PC-9 (cell line): Measurements from ENCODE around the gene TOPAZ1. TPM values are rescaled to one million over a fixed set of nuclear protein-coding genes. Genes with fewer than 3 reads are reported as not detected.

Experiments
- BruUV-seq: library from RNA; stranded (reverse); fragments of 400-500 nt; replicated peaks from 2 replicates; lab custom pipeline; 2021; lab: Mats Ljungman, UMichigan
- CTCF ChIA-PET: fragments of 300-600 bp; sonication (Branson Sonifier 250); formaldehyde crosslinking; loops from one replicate; lab custom pipeline; 2022; ENCODE audit warnings: antibody characterized with exemption; lab: Charles Lee
- POLR2A ChIA-PET: fragments of 300-600 bp; sonication (Branson Sonifier 250); formaldehyde crosslinking; loops from one replicate; lab custom pipeline; 2022; ENCODE audit warnings: antibody characterized with exemption; ENCODE audit not compliant: unreplicated experiment; lab: Charles Lee
- DNase-seq, 2 experiments: peaks; one replicate each; pipeline versions ENCODE4 v3.0.0 to v3.0.0-alpha.2; 2015 to 2022; ENCODE audit warnings: mixed read lengths in 1 of 2
- H2AFZ ChIP-seq: fragments of 200-600 bp; sonication (generic); 2 replicates; pipeline ENCODE4 v1.8.1; 2017; ENCODE audit warnings: antibody characterized with exemption
- H3F3A ChIP-seq: fragments of 200-600 bp; sonication (generic); 2 replicates; pipeline ENCODE4 v1.8.1; 2017; ENCODE audit warnings: antibody characterized with exemption, mild to moderate bottlenecking, low read depth; ENCODE audit not compliant: insufficient read depth
- H3K27ac ChIP-seq: fragments of 200-600 bp; sonication (generic); 2 replicates; pipeline ENCODE4 v1.6.1; 2016; ENCODE audit warnings: mixed run types
- H3K27me3 ChIP-seq: fragments of 200-600 bp; sonication (generic); 2 replicates; pipeline ENCODE4 v1.6.1; 2016; ENCODE audit warnings: low read depth, mixed run types; ENCODE audit not compliant: insufficient read depth
- H3K36me3 ChIP-seq: fragments of 200-600 bp; sonication (generic); 2 replicates; pipeline ENCODE4 v1.6.1; 2016; ENCODE audit warnings: low read depth, mixed run types
- H3K4me1 ChIP-seq: fragments of 200-600 bp; sonication (generic); replicated peaks from 2 replicates; pipeline ENCODE4 v1.6.1; 2016; ENCODE audit warnings: mixed run types; ENCODE audit not compliant: insufficient read depth
- H3K4me2 ChIP-seq: fragments of 200-600 bp; sonication (generic); 2 replicates; pipeline ENCODE4 v1.6.1; 2017; ENCODE audit warnings: mixed run types
- H3K4me3 ChIP-seq: fragments of 200-600 bp; sonication (generic); 2 replicates; pipeline ENCODE4 v1.6.1; 2016; ENCODE audit warnings: mixed run types
- H3K79me2 ChIP-seq: fragments of 200-600 bp; sonication (generic); 2 replicates; pipeline ENCODE4 v1.6.1; 2017; ENCODE audit warnings: low read depth, mixed run types
- H3K9me2 ChIP-seq: fragments of 200-600 bp; sonication (generic); 2 replicates; pipeline ENCODE4 v1.8.1; 2017; ENCODE audit warnings: mild to moderate bottlenecking; ENCODE audit not compliant: insufficient read depth
- H3K9me3 ChIP-seq: fragments of 200-600 bp; sonication (generic); 2 replicates; pipeline ENCODE4 v1.8.1; 2016; ENCODE audit warnings: low read depth; ENCODE audit not compliant: insufficient read depth
- H4K20me1 ChIP-seq: fragments of 200-600 bp; sonication (generic); 2 replicates; pipeline ENCODE4 v1.8.1; 2017; ENCODE audit not compliant: insufficient read depth
- EZH2 ChIP-seq: fragments of 200-600 bp; sonication (generic); IDR thresholded peaks from 2 replicates; pipeline ENCODE4 v1.8.0; 2017; ENCODE audit warnings: antibody characterized with exemption, low read depth
- intact Hi-C: fragments of 100-400 bp; cut with micrococcal nuclease; formaldehyde crosslinking; loops from one replicate; pipeline ENCODE4 v1.10.0; 2022; ENCODE audit not compliant: unreplicated experiment
- total RNA-seq: library from RNA; stranded (reverse); gene quantifications from 2 replicates; pipeline ENCODE4 v1.2.3, GENCODE V29; 2021
- TF ChIP-seq, protein P1 (sequence below): fragments of 200-600 bp; sonication (generic); conservative IDR thresholded peaks from 2 replicates; pipeline ENCODE4 v1.6.1; 2017; ENCODE audit warnings: mixed run types, antibody characterized with exemption, mild to moderate bottlenecking, moderate library complexity

TOPAZ1 gene
- total RNA-seq, 1 experiment from 2014 or later, result not detected

- Histone ChIP-seq H3K4me3 (no peak overlapping the region), H3K36me3 (no peaks in the 10 kb centered on the region), H3K79me2 (no peaks in the 10 kb centered on the region), H3F3A (no peaks in the 10 kb centered on the region), H3K27ac (no peak overlapping the region), H4K20me1 (no peaks in the 10 kb centered on the region), H3K4me1 (no peaks in the 10 kb centered on the region), H2AFZ (no peak overlapping the region), H3K27me3 (no peaks in the 10 kb centered on the region), H3K4me2 (no peak overlapping the region), H3K9me2 (no peaks in the 10 kb centered on the region), H3K9me3 (no peaks in the 10 kb centered on the region)
- TF ChIP-seq, protein P1, sequence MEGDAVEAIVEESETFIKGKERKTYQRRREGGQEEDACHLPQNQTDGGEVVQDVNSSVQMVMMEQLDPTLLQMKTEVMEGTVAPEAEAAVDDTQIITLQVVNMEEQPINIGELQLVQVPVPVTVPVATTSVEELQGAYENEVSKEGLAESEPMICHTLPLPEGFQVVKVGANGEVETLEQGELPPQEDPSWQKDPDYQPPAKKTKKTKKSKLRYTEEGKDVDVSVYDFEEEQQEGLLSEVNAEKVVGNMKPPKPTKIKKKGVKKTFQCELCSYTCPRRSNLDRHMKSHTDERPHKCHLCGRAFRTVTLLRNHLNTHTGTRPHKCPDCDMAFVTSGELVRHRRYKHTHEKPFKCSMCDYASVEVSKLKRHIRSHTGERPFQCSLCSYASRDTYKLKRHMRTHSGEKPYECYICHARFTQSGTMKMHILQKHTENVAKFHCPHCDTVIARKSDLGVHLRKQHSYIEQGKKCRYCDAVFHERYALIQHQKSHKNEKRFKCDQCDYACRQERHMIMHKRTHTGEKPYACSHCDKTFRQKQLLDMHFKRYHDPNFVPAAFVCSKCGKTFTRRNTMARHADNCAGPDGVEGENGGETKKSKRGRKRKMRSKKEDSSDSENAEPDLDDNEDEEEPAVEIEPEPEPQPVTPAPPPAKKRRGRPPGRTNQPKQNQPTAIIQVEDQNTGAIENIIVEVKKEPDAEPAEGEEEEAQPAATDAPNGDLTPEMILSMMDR, result no peak
- no peak for TF ChIP-seq EZH2
- no peak for DNase-seq
- POLR2A ChIA-PET, result no interaction called here
- no TSS peak for BruUV-seq
- CTCF ChIA-PET, result no interaction called here
- intact Hi-C loops, result no loop called here
Observed at GRCh38 chr3:44280077-44280476, 38.4 kb downstream of the TOPAZ1 start.

DNA sequence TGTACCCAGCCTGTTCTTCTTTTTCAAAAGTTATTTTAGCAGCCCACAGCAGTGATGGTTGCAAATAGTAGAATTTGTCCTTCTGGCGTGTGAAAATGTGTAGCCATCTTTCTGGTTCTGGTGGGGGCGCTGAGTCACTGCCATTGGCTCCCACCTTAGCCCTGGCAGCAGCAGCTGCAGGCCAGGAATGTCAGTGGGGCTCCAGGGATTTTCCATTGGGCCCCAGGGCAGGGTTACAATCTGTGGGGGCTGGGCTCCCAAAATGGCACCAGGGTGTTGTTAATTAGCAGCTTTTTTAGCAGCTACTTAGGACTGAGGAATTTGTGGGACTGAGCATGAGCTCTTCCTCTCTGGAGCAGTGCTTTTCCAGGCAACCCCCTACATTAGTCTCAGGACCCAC is 38.9 kb downstream of the TOPAZ1 start:
- Histone ChIP-seq H4K20me1 (no peaks in the 10 kb centered on the region), H2AFZ (no peak overlapping the region), H3K79me2 (no peaks in the 10 kb centered on the region), H3K4me1 (no peaks in the 10 kb centered on the region), H3K9me2 (no peaks in the 10 kb centered on the region), H3K4me2 (no peak overlapping the region), H3K36me3 (no peaks in the 10 kb centered on the region), H3K27ac (no peak overlapping the region), H3K9me3 (no peaks in the 10 kb centered on the region), H3K4me3 (no peak overlapping the region), H3F3A (no peaks in the 10 kb centered on the region), H3K27me3 (no peaks in the 10 kb centered on the region)
- ChIA-PET POLR2A (no interaction called here), CTCF (no interaction called here)
- intact Hi-C loops, result no loop called here
- no peak for TF ChIP-seq EZH2
- TF ChIP-seq, protein P1, result no peak
- no TSS peak for BruUV-seq
- no peak for DNase-seq

DNA sequence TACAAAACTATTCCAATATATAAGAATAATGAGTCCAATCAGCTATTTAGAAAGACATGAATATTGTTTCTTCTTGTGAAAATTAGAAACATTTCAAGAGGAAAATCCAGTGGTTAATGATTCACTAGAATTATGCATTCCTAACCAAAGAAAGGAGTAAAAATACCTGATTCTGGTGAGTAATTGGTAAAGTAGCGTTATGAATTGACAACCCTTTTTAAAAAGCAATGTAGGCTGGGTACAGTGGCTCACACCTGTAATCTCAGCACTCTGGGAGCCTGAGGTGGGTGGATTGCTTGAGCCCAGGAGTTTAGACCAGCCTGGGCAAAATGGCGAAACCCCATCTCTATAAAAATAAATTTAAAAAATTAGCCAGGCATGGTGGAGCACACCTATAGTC is 43.3 kb downstream of the TOPAZ1 start:
- Histone ChIP-seq H3K27me3 (no peaks in the 10 kb centered on the region), H3K79me2 (no peaks in the 10 kb centered on the region), H3K4me1 (no peaks in the 10 kb centered on the region), H3K9me3 (no peaks in the 10 kb centered on the region), H3K4me2 (no peak overlapping the region), H3K27ac (no peak overlapping the region), H4K20me1 (no peaks in the 10 kb centered on the region), H3K36me3 (no peaks in the 10 kb centered on the region), H3K9me2 (no peaks in the 10 kb centered on the region), H3F3A (no peaks in the 10 kb centered on the region), H2AFZ (no peak overlapping the region), H3K4me3 (no peak overlapping the region)
- DNase-seq, result no peak
- ChIA-PET CTCF (no interaction called here), POLR2A (no interaction called here)
- BruUV-seq, result no TSS peak
- intact Hi-C loops, result no loop called here
- TF ChIP-seq, protein P1, result no peak
- no peak for TF ChIP-seq EZH2
